HepG2 (cell line): ENCODE data around the gene CKS1B. TPM values are rescaled to one million over a fixed set of nuclear protein-coding genes. Genes with fewer than 3 reads are reported as not detected.

ENCODE experiments used
- HNF4A ChIP-seq: sonication (generic); formaldehyde crosslinking; IDR thresholded peaks from 2 replicates; pipeline ENCODE4 v1.4.0; 2020; ENCODE audit warnings: missing genetic modification reagents
- KAT2B ChIP-seq: fragments of 150-350 bp; IDR thresholded peaks from 2 replicates; pipeline ENCODE4 v1.6.1; 2014; ENCODE audit warnings: low read depth, low read length, borderline replicate concordance
- NR2C2 ChIP-seq: sonication (generic); formaldehyde crosslinking; IDR thresholded peaks from 2 replicates; pipeline ENCODE4 v1.4.0; 2020; ENCODE audit warnings: missing genetic modification reagents, mild to moderate bottlenecking, moderate library complexity, borderline replicate concordance
- PHF5A ChIP-seq: IDR thresholded peaks from one replicate; pipeline ENCODE4 v1.6.1; 2018; ENCODE audit warnings: low read depth, missing genetic modification reagents; ENCODE audit not compliant: unreplicated experiment
- RFX3 ChIP-seq: IDR thresholded peaks from 2 replicates; pipeline ENCODE4 v1.6.1; 2016; ENCODE audit warnings: missing biosample characterization, missing genetic modification reagents
- ZFYVE20 ChIP-seq: sonication (generic); formaldehyde crosslinking; IDR thresholded peaks from 2 replicates; pipeline ENCODE4 v1.8.0; 2023; ENCODE audit warnings: low read depth, mild to moderate bottlenecking, moderate library complexity, missing genetic modification reagents, borderline replicate concordance
- ZNF263 ChIP-seq: sonication (generic); formaldehyde crosslinking; IDR thresholded peaks from 2 replicates; pipeline ENCODE4 v1.4.0; 2020; ENCODE audit warnings: missing genetic modification reagents
- ZNF446 ChIP-seq: sonication (generic); formaldehyde crosslinking; IDR thresholded peaks from 2 replicates; pipeline ENCODE4 v1.5.0; 2020; ENCODE audit warnings: mild to moderate bottlenecking, missing genetic modification reagents
- ZNF83 ChIP-seq: sonication (generic); formaldehyde crosslinking; IDR thresholded peaks from 2 replicates; pipeline ENCODE4 v1.4.0; 2020; ENCODE audit warnings: missing genetic modification reagents, mild to moderate bottlenecking, borderline replicate concordance
- polyA plus RNA-seq, 8 experiments: library from polyadenylated mRNA; depleted of rRNA in 3 of 8; stranded (reverse) in 7 of 8; unstranded in 1 of 8; fragments of >200 nt; fragmentation: Illumina TruSeq in 4 of 8; extraction: Trizol in 4 of 8; gene quantifications; 2 replicates each; pipeline versions ENCODE4 v1.2.1 to v1.2.3, GENCODE V29; 2011 to 2016; ENCODE audit warnings: low read depth in 4 of 8, missing spikeins in 1 of 8, mixed read lengths in 1 of 8; ENCODE audit not compliant: insufficient read depth in 1 of 8
- total RNA-seq, 5 experiments: library from RNA; depleted of rRNA; stranded (reverse); fragments of >200 nt; fragmentation: Illumina TruSeq; extraction: Trizol; gene quantifications; 2 replicates each; pipeline ENCODE4 v1.2.3, GENCODE V29; 2016; ENCODE audit warnings: low read depth in 1 of 5
- TF ChIP-seq, protein P1 (sequence below): sonication (generic); formaldehyde crosslinking; IDR thresholded peaks from 2 replicates; pipeline ENCODE4 v1.4.0; 2020; ENCODE audit warnings: missing genetic modification reagents, borderline replicate concordance
- TF ChIP-seq, protein P2 (sequence below): sonication (generic); formaldehyde crosslinking; IDR thresholded peaks from 2 replicates; pipeline ENCODE4 v1.5.0; 2020; ENCODE audit warnings: mild to moderate bottlenecking, missing genetic modification reagents, borderline replicate concordance
- TF ChIP-seq, protein P3 (sequence below): sonication (generic); formaldehyde crosslinking; IDR thresholded peaks from 2 replicates; pipeline ENCODE4 v1.8.1; 2023; ENCODE audit warnings: mild to moderate bottlenecking, moderate library complexity, missing genetic modification reagents

CKS1B gene
- total and polyA plus RNA-seq, 2 of the 13 experiments (the other 11 are each of a cell fraction or from before 2014, with no cell fraction given) = 217 to 222 TPM

DNA sequence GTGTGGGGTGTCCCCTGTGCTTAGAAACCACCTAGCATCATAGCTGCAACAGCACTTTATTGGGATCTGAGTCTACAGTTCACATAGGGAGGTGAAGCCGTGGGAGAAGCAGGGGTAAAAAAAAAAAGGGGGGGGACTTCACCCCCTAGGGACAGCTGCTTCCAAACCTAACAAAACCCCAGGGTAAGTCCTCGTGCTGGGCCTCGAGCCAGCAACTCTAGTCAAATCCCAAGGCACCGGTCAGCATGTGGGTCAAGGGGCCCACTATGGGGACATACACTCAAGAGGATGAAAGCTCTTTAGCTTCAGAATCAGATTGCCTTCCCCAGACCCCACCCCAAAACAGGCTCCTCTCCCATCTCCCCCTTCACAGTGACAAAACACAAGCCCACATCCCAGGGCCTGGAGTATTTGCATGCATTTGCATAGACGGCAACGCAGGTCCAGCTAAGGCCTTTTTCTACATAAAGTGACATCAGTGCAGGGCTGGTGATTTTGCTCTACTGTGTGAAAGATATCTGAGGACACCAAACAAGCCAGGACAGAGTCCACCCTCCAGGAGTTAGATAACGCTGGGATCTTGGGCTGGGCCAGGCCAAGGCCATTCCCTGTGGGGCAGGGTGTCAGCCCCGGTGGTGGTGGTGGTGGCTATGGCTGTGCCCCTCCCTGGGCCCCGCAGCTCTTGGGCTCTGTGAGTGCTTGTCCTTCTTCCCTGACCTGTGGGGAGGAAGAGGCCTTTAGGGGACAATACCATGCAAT is 29.9 kb upstream of the CKS1B start (continued):
- TF ChIP-seq, protein P1, sequence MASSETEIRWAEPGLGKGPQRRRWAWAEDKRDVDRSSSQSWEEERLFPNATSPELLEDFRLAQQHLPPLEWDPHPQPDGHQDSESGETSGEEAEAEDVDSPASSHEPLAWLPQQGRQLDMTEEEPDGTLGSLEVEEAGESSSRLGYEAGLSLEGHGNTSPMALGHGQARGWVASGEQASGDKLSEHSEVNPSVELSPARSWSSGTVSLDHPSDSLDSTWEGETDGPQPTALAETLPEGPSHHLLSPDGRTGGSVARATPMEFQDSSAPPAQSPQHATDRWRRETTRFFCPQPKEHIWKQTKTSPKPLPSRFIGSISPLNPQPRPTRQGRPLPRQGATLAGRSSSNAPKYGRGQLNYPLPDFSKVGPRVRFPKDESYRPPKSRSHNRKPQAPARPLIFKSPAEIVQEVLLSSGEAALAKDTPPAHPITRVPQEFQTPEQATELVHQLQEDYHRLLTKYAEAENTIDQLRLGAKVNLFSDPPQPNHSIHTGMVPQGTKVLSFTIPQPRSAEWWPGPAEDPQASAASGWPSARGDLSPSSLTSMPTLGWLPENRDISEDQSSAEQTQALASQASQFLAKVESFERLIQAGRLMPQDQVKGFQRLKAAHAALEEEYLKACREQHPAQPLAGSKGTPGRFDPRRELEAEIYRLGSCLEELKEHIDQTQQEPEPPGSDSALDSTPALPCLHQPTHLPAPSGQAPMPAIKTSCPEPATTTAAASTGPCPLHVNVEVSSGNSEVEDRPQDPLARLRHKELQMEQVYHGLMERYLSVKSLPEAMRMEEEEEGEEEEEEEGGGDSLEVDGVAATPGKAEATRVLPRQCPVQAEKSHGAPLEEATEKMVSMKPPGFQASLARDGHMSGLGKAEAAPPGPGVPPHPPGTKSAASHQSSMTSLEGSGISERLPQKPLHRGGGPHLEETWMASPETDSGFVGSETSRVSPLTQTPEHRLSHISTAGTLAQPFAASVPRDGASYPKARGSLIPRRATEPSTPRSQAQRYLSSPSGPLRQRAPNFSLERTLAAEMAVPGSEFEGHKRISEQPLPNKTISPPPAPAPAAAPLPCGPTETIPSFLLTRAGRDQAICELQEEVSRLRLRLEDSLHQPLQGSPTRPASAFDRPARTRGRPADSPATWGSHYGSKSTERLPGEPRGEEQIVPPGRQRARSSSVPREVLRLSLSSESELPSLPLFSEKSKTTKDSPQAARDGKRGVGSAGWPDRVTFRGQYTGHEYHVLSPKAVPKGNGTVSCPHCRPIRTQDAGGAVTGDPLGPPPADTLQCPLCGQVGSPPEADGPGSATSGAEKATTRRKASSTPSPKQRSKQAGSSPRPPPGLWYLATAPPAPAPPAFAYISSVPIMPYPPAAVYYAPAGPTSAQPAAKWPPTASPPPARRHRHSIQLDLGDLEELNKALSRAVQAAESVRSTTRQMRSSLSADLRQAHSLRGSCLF (CRISPR knock-in tag) = no peak
- TF ChIP-seq, protein P2, sequence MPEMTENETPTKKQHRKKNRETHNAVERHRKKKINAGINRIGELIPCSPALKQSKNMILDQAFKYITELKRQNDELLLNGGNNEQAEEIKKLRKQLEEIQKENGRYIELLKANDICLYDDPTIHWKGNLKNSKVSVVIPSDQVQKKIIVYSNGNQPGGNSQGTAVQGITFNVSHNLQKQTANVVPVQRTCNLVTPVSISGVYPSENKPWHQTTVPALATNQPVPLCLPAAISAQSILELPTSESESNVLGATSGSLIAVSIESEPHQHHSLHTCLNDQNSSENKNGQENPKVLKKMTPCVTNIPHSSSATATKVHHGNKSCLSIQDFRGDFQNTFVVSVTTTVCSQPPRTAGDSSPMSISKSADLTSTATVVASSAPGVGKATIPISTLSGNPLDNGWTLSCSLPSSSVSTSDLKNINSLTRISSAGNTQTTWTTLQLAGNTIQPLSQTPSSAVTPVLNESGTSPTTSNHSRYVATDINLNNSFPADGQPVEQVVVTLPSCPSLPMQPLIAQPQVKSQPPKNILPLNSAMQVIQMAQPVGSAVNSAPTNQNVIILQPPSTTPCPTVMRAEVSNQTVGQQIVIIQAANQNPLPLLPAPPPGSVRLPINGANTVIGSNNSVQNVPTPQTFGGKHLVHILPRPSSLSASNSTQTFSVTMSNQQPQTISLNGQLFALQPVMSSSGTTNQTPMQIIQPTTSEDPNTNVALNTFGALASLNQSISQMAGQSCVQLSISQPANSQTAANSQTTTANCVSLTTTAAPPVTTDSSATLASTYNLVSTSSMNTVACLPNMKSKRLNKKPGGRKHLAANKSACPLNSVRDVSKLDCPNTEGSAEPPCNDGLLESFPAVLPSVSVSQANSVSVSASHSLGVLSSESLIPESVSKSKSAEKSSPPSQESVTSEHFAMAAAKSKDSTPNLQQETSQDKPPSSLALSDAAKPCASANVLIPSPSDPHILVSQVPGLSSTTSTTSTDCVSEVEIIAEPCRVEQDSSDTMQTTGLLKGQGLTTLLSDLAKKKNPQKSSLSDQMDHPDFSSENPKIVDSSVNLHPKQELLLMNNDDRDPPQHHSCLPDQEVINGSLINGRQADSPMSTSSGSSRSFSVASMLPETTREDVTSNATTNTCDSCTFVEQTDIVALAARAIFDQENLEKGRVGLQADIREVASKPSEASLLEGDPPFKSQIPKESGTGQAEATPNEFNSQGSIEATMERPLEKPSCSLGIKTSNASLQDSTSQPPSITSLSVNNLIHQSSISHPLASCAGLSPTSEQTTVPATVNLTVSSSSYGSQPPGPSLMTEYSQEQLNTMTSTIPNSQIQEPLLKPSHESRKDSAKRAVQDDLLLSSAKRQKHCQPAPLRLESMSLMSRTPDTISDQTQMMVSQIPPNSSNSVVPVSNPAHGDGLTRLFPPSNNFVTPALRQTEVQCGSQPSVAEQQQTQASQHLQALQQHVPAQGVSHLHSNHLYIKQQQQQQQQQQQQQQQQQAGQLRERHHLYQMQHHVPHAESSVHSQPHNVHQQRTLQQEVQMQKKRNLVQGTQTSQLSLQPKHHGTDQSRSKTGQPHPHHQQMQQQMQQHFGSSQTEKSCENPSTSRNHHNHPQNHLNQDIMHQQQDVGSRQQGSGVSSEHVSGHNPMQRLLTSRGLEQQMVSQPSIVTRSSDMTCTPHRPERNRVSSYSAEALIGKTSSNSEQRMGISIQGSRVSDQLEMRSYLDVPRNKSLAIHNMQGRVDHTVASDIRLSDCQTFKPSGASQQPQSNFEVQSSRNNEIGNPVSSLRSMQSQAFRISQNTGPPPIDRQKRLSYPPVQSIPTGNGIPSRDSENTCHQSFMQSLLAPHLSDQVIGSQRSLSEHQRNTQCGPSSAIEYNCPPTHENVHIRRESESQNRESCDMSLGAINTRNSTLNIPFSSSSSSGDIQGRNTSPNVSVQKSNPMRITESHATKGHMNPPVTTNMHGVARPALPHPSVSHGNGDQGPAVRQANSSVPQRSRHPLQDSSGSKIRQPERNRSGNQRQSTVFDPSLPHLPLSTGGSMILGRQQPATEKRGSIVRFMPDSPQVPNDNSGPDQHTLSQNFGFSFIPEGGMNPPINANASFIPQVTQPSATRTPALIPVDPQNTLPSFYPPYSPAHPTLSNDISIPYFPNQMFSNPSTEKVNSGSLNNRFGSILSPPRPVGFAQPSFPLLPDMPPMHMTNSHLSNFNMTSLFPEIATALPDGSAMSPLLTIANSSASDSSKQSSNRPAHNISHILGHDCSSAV (CRISPR knock-in tag) = no peak
- no peak for TF ChIP-seq ZFYVE20 (CRISPR knock-in tag)
- TF ChIP-seq PHF5A (CRISPR knock-in tag) = peak; percentile 67
- TF ChIP-seq ZNF263 = 0 out of 2 replicates have a peak, but pooled peaks have one; percentile 46
- peak; percentile 95 for TF ChIP-seq HNF4A
- no peak for TF ChIP-seq KAT2B
- TF ChIP-seq RFX3 (CRISPR knock-in tag) = no peak
- TF ChIP-seq NR2C2 (CRISPR knock-in tag) = no peak
- TF ChIP-seq, protein P3, sequence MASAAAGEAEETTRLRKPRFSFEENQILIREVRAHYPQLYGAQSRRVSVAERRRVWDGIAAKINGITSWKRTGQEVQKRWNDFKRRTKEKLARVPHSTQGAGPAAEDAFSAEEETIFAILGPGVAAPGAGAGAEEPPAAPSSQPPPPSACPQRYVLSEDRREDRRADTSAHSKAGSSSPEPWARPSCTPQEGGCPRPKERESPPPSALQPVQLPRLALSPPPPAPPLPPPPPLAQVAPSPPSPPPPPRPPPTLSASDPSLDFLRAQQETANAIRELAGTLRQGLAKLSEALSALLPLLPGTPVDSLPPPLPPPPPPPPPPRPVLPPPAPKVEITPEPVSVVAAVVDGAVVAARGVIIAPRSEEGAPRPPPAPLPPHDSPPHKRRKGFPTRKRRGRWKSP (CRISPR knock-in tag) = no peak; the same call in 1 of the 2 replicates
- TF ChIP-seq ZNF83 (CRISPR knock-in tag) = no peak
- TF ChIP-seq ZNF446 (CRISPR knock-in tag) = no peak
